ENCODE data around the gene DIPK2A.

DNA sequence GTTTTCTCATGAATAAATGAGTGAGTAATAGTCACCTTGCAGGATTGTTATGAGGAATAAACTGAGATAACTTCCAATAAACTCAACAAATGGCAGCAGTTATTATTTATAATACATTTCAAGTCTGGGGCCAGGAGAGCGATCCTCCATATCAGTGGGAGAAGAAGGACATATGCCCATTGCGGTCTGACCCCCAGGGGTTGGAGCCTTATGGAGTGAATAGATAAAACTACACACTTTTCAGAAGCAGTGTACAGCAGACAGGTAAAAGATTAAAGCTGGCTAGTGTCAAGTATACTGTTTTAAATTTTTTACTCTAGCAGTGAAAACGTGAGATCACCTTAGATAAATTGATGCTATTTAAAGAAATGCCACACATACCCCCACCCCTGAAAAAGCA is 43.5 kb downstream of the DIPK2A start:
- TF ChIP-seq, protein P1, sequence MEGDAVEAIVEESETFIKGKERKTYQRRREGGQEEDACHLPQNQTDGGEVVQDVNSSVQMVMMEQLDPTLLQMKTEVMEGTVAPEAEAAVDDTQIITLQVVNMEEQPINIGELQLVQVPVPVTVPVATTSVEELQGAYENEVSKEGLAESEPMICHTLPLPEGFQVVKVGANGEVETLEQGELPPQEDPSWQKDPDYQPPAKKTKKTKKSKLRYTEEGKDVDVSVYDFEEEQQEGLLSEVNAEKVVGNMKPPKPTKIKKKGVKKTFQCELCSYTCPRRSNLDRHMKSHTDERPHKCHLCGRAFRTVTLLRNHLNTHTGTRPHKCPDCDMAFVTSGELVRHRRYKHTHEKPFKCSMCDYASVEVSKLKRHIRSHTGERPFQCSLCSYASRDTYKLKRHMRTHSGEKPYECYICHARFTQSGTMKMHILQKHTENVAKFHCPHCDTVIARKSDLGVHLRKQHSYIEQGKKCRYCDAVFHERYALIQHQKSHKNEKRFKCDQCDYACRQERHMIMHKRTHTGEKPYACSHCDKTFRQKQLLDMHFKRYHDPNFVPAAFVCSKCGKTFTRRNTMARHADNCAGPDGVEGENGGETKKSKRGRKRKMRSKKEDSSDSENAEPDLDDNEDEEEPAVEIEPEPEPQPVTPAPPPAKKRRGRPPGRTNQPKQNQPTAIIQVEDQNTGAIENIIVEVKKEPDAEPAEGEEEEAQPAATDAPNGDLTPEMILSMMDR (IDR thresholded peaks at IDR 0.05; ENCODE audit: insufficient read depth, low read depth, low read length) = no peak
- TF ChIP-seq EZH2 (IDR thresholded peaks at IDR 0.05; ENCODE audit: insufficient read depth, low read length) = no peak

Data from astrocyte (in vitro differentiated cells and primary cell).